DOHH2 (cell line): ENCODE measurements around the gene CMTM2.

Source experiments
- H3F3A ChIP-seq: fragments of 200-600 bp; sonication (generic), shearing (Covaris generic); 2 replicates; pipeline ENCODE4 v1.6.0; 2016; ENCODE audit warnings: antibody characterized with exemption, mild to moderate bottlenecking; ENCODE audit not compliant: control insufficient read depth, insufficient read depth
- H3K27ac ChIP-seq: fragments of 200-600 bp; sonication (generic); 2 replicates; pipeline ENCODE4 v1.5.1; 2014; ENCODE audit warnings: low read depth, mild to moderate bottlenecking, low read length, moderate library complexity
- H3K27me3 ChIP-seq: fragments of 200-600 bp; sonication (generic); 2 replicates; pipeline ENCODE4 v1.6.1; 2014; ENCODE audit warnings: mild to moderate bottlenecking, low read length, mixed read lengths; ENCODE audit not compliant: control insufficient read depth
- H3K36me3 ChIP-seq: fragments of 200-600 bp; sonication (generic); 2 replicates; pipeline ENCODE4 v1.6.1; 2014; ENCODE audit warnings: mild to moderate bottlenecking, low read length, moderate library complexity, mixed read lengths; ENCODE audit not compliant: control insufficient read depth
- H3K4me1 ChIP-seq: fragments of 200-600 bp; sonication (generic); 2 replicates; pipeline ENCODE4 v1.6.1; 2014; ENCODE audit warnings: mild to moderate bottlenecking, low read length, mixed read lengths; ENCODE audit not compliant: control insufficient read depth
- H3K4me2 ChIP-seq: fragments of 200-600 bp; sonication (generic); 2 replicates; pipeline ENCODE4 v1.6.0; 2014; ENCODE audit warnings: mild to moderate bottlenecking, low read length, moderate library complexity
- H3K4me3 ChIP-seq: fragments of 200-600 bp; sonication (generic); 2 replicates; pipeline ENCODE4 v1.5.1; 2014; ENCODE audit warnings: mild to moderate bottlenecking, low read length, mixed read lengths
- H3K79me2 ChIP-seq: fragments of 200-600 bp; sonication (generic); 2 replicates; pipeline ENCODE4 v1.6.1; 2014; ENCODE audit warnings: mild to moderate bottlenecking, low read length, mixed read lengths; ENCODE audit not compliant: control insufficient read depth
- H3K9me2 ChIP-seq: fragments of 200-600 bp; sonication (generic); replicated peaks from 2 replicates; pipeline ENCODE4 v1.6.1; 2014; ENCODE audit warnings: mild to moderate bottlenecking, low read length, mixed read lengths; ENCODE audit not compliant: control insufficient read depth
- H3K9me3 ChIP-seq: fragments of 200-600 bp; sonication (generic); 2 replicates; pipeline ENCODE4 v1.6.1; 2014; ENCODE audit warnings: antibody characterized with exemption, low read length, mixed read lengths; ENCODE audit not compliant: control insufficient read depth, insufficient read depth
- H4K20me1 ChIP-seq: fragments of 200-600 bp; sonication (generic); 2 replicates; pipeline ENCODE4 v1.6.0; 2014; ENCODE audit warnings: low read depth, mild to moderate bottlenecking, antibody characterized with exemption, low read length, moderate library complexity; ENCODE audit not compliant: control insufficient read depth, insufficient read depth
- EZH2phosphoT487 ChIP-seq: fragments of 200-600 bp; sonication (generic); IDR thresholded peaks from 2 replicates; pipeline ENCODE4 v1.6.1; 2017; ENCODE audit warnings: borderline replicate concordance, mild to moderate bottlenecking, antibody characterized with exemption, low read length, moderate library complexity, mixed read lengths
- TF ChIP-seq, protein P1 (sequence below): fragments of 200-600 bp; sonication (generic); IDR thresholded peaks from one replicate; pipeline ENCODE4 v1.5.1; 2014; ENCODE audit warnings: antibody characterized with exemption, mild to moderate bottlenecking, low read depth, low read length; ENCODE audit not compliant: poor library complexity, severe bottlenecking

Gene CMTM2

DNA sequence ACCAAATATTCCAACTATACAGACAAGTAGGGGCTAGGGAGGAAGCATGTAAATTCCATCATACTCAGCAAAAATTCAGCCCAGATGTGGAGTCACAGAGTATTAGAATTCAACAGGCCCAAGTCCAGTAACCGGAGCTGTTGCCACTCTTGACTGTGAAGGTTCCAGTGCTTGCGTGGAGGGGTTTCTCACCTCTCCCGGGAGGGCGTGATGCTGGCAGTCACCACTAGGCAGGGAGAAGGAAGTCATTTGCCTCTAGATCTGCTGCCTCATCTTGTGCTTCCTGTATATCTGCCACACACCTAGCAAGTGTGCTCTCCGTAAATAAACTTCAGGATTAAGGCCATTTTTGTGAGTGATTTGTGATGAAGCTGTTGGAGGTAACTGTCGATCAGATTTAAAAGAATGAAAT is 27.9 kb upstream of the CMTM2 start:
- Histone ChIP-seq H4K20me1 (no peaks in the 10 kb centered on the region), H3K27me3 (no peaks in the 10 kb centered on the region), H3K79me2 (peaks cover 29% of the 10 kb centered on the region), H3F3A (peaks cover 12% of the 10 kb centered on the region), H3K27ac (peak overlapping the region; percentile 55), H3K4me1 (peaks cover 80% of the 10 kb centered on the region), H3K9me2 (no peaks in the 10 kb centered on the region), H3K36me3 (peaks cover 14% of the 10 kb centered on the region), H3K9me3 (no peaks in the 10 kb centered on the region), H3K4me2 (peak overlapping the region; percentile 88), H3K4me3 (peak overlapping the region; percentile 81)
- no peak for TF ChIP-seq EZH2phosphoT487
- TF ChIP-seq, protein P1, sequence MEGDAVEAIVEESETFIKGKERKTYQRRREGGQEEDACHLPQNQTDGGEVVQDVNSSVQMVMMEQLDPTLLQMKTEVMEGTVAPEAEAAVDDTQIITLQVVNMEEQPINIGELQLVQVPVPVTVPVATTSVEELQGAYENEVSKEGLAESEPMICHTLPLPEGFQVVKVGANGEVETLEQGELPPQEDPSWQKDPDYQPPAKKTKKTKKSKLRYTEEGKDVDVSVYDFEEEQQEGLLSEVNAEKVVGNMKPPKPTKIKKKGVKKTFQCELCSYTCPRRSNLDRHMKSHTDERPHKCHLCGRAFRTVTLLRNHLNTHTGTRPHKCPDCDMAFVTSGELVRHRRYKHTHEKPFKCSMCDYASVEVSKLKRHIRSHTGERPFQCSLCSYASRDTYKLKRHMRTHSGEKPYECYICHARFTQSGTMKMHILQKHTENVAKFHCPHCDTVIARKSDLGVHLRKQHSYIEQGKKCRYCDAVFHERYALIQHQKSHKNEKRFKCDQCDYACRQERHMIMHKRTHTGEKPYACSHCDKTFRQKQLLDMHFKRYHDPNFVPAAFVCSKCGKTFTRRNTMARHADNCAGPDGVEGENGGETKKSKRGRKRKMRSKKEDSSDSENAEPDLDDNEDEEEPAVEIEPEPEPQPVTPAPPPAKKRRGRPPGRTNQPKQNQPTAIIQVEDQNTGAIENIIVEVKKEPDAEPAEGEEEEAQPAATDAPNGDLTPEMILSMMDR: peak; percentile 41

DNA sequence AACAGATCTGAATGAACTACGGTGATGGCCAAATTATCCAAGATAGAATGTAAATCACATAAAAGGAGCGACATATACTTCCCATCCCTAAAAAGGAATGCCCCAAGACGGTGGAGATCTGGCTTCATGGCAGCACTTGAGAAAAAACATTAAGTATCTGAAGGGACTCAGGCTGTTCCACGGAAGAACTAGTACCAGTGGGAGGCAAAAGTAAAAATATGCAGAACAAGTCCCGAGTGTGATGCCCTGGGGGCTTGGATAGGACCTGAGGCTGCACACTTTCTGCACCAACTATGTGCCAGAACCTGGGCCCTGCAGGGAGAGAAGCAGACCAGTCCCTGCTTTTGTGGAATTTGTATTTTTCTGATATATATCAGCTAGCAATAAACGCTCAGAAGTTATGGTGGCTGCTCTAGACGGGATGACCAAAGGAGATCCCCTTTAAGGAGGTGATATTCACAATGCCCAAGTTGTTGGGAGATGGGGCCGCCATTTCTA is 27.4 kb upstream of the CMTM2 start:
- Histone ChIP-seq H3K4me1 (peaks cover 75% of the 10 kb centered on the region), H3F3A (peaks cover 12% of the 10 kb centered on the region), H3K79me2 (peaks cover 29% of the 10 kb centered on the region), H3K9me2 (no peaks in the 10 kb centered on the region), H3K4me2 (peak overlapping the region; percentile 88), H4K20me1 (no peaks in the 10 kb centered on the region), H3K4me3 (peak overlapping the region; percentile 81), H3K9me3 (no peaks in the 10 kb centered on the region), H3K27ac (peak overlapping the region; percentile 55), H3K27me3 (no peaks in the 10 kb centered on the region), H3K36me3 (peaks cover 14% of the 10 kb centered on the region)
- TF ChIP-seq EZH2phosphoT487: no peak
- TF ChIP-seq, protein P1: no peak

DNA sequence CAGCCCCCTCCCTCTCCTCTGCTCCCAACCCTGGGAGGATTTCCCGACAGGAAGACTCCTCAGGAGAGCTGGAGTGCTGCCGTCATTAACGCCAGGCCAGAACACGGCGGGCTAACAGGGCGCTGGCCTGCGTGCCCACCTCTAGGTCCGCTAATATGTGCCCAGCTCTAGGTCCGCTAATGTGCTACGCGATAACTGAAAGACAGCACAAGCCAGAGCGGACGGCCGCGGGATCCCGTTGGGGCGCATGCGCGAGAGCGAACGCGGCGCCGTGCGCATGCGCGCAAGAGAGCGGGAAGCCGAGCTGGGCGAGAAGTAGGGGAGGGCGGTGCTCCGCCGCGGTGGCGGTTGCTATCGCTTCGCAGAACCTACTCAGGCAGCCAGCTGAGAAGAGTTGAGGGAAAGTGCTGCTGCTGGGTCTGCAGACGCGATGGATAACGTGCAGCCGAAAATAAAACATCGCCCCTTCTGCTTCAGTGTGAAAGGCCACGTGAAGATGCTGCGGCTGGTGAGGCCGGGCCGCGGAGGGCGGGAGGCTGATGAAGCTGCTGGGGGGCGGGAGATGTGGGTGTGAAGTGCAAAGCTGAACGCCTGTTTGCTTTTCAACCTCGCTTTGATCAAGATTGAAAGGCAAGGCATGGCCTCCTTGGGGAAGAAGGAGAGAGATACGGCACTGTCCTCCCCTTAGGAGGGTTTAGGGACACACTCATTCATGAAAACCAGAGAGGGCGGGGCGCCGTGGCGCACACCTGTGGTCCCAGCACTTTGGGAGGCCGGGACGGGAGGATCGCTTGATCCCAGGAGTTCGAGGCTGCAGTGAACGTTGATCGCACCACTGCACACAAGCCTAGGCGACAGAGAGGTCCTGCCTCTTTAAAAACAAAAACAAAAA is 26.7 kb upstream of the CMTM2 start, which contains the start of gene CKLF:
Gene CKLF (plus strand): TSS at position 291 of the 892 bp plus-strand sequence. CDS start 140 bp downstream, at position 431.
- H3K9me3 ChIP-seq: no peaks in the 10 kb centered on the region
- no peaks in the 10 kb centered on the region for H3K9me2 ChIP-seq
- H3K4me2 ChIP-seq: peak within 1 kb of the TSS; percentile 88
- peaks cover 16% of the 10 kb centered on the region for H3K36me3 ChIP-seq
- H3K4me1 ChIP-seq: peaks cover 68% of the 10 kb centered on the region
- peaks cover 32% of the 10 kb centered on the region for H3K79me2 ChIP-seq
- peak within 1 kb of the TSS; percentile 81 for H3K4me3 ChIP-seq
- TF ChIP-seq, protein P1: no peak
- TF ChIP-seq EZH2phosphoT487: no peak
- H4K20me1 ChIP-seq: no peaks in the 10 kb centered on the region
- H3K27me3 ChIP-seq: no peaks in the 10 kb centered on the region
- H3K27ac ChIP-seq: peak within 1 kb of the TSS; percentile 55
- peaks cover 12% of the 10 kb centered on the region for H3F3A ChIP-seq
